Epithelial cell of prostate (primary cell): Measurements from ENCODE around the gene HYI.
A peak's percentile ranks its signal among the peaks of the same experiment; 100 is the strongest.
"Not testable (repeated sequence)": the region's sequence is repeated elsewhere in the genome, so short reads cannot be mapped to it uniquely, and the experiment has no call there.

Experiments used
- DNase-seq: peaks from one replicate; pipeline ENCODE4 v3.0.0-alpha.2; 2011; ENCODE audit warnings: low read depth, low spot score
- H3K27ac ChIP-seq: fragments of 450-650 bp; 2 replicates; pipeline ENCODE4 v1.5.1; 2017; ENCODE audit warnings: mild to moderate bottlenecking

HYI gene

GRCh38 chr1:43432171-43432860, 21.4 kb downstream of the HYI start:
- no peak overlapping the region for H3K27ac ChIP-seq
- no peak for DNase-seq

- no peak for DNase-seq
- H3K27ac ChIP-seq, result no peak overlapping the region
These were observed 22.1 kb downstream of the HYI start for GRCh38 chr1:43431676-43432075.

GRCh38 chr1:43430831-43431230, 22.9 kb downstream of the HYI start:
- no peak for DNase-seq
- no peak overlapping the region for H3K27ac ChIP-seq

GRCh38 chr1:43427941-43428340, 25.8 kb downstream of the HYI start:
- H3K27ac ChIP-seq, result no peak overlapping the region
- no peak for DNase-seq

GRCh38 chr1:43427524-43427923, 26.2 kb downstream of the HYI start:
- no peak for DNase-seq
- no peak overlapping the region for H3K27ac ChIP-seq

- no peak overlapping the region for H3K27ac ChIP-seq
- no peak for DNase-seq
These were observed 27.5 kb downstream of the HYI start for GRCh38 chr1:43426221-43426620.

GRCh38 chr1:43425045-43425444, 28.7 kb downstream of the HYI start:
- H3K27ac ChIP-seq, result peak overlapping the region; percentile 95
- DNase-seq, result no peak

GRCh38 chr1:43423672-43424550, 29.8 kb downstream of the HYI start:
- peak; percentile 85 for DNase-seq
- H3K27ac ChIP-seq, result peak overlapping the region; percentile 95

GRCh38 chr1:43422995-43423671, 30.6 kb downstream of the HYI start:
- no peak for DNase-seq
- peak overlapping the region; percentile 95 for H3K27ac ChIP-seq

- H3K27ac ChIP-seq, result peak overlapping the region; percentile 95
- no peak for DNase-seq
These were observed 31.6 kb downstream of the HYI start for GRCh38 chr1:43421976-43422750.

- no peak for DNase-seq
- H3K27ac ChIP-seq, result no peak overlapping the region
These were observed 32.3 kb downstream of the HYI start for GRCh38 chr1:43421396-43421795.

GRCh38 chr1:43420874-43421273, 32.9 kb downstream of the HYI start:
- no peak for DNase-seq
- no peak overlapping the region for H3K27ac ChIP-seq

- no peak for DNase-seq
- no peak overlapping the region for H3K27ac ChIP-seq
These were observed 33.9 kb downstream of the HYI start for GRCh38 chr1:43419627-43420425.

- no peak overlapping the region for H3K27ac ChIP-seq
- DNase-seq, result no peak
These were observed 34.9 kb downstream of the HYI start for GRCh38 chr1:43418858-43419257.

- DNase-seq, result no peak
- H3K27ac ChIP-seq, result no peak overlapping the region
These were observed 37.8 kb downstream of the HYI start for GRCh38 chr1:43415901-43416300.

- DNase-seq, result no peak
- no peak overlapping the region for H3K27ac ChIP-seq
These were observed 39.0 kb downstream of the HYI start for GRCh38 chr1:43414634-43415223.

GRCh38 chr1:43413426-43413825, 40.3 kb downstream of the HYI start:
- H3K27ac ChIP-seq, DNase-seq: not testable (repeated sequence)

GRCh38 chr1:43410571-43410970, 43.2 kb downstream of the HYI start:
- no peak for DNase-seq
- H3K27ac ChIP-seq, result no peak overlapping the region

GRCh38 chr1:43405876-43406234, 47.9 kb downstream of the HYI start:
- DNase-seq, result no peak
- H3K27ac ChIP-seq, result no peak overlapping the region
